OCI-LY1 (cell line): ENCODE measurements around the gene NELL1.

Experiments
- CTCF ChIP-seq: fragments of 200-600 bp; sonication (generic), shearing (Covaris generic); IDR thresholded peaks from 2 replicates; pipeline ENCODE4 v1.5.1; 2017; ENCODE audit warnings: mild to moderate bottlenecking, antibody characterized with exemption, low read length, moderate library complexity, mixed read lengths
- EZH2 ChIP-seq: fragments of 200-600 bp; sonication (generic), shearing (Covaris generic); IDR thresholded peaks from 2 replicates; pipeline ENCODE4 v1.8.0; 2017; ENCODE audit warnings: borderline replicate concordance, mixed run types, mild to moderate bottlenecking, antibody characterized with exemption, low read length, moderate library complexity, mixed read lengths

DNA sequence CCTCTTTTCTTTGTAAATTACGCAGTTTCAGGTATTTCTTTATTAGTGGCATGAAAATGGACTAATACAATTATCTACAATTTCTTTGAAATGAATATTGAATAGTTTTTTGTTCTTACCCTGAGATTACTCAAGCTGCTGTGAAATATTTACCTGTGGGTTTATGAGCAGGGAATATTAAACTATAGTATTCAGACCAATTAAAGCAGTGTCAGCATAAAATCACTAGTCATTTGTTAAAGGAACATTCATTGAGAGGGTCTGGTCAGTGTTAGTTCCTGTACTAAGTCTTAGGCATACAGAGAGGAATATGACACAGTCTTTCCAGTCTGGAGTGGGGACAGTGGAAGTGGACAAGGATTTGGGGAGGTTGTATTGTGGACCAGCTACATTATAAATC lies 877.3 kb downstream of the NELL1 start:
- TF ChIP-seq CTCF (no peak), EZH2 (no peak)
